Bronchial epithelial cell (primary cell): Measurements from ENCODE around the gene RNASEL. TPM values are rescaled to one million over a fixed set of nuclear protein-coding genes. Genes with fewer than 3 reads are reported as not detected.

Experiments used
- DNase-seq: peaks from one replicate; pipeline ENCODE4 v3.0.0-alpha.2; 2010; ENCODE audit warnings: low read depth
- FAIRE-seq: peaks from 2 replicates; lab custom pipeline; 2011; peaks lifted over from hg19 to GRCh38; lab: Jason Lieb, UNC
- H3K27me3 ChIP-seq: 2 replicates; pipeline ENCODE4 v1.5.1; 2011; ENCODE audit warnings: low read length; ENCODE audit not compliant: control insufficient read depth, insufficient read depth
- H3K36me3 ChIP-seq: 2 replicates; pipeline ENCODE4 v1.5.1; 2011; ENCODE audit warnings: low read length; ENCODE audit not compliant: control insufficient read depth, insufficient read depth
- H3K4me3 ChIP-seq: 2 replicates; pipeline ENCODE4 v1.5.1; 2011; ENCODE audit warnings: mild to moderate bottlenecking, low read depth, low read length, control low read depth
- CTCF ChIP-seq: IDR thresholded peaks from 2 replicates; pipeline ENCODE4 v1.5.1; 2011; ENCODE audit warnings: mild to moderate bottlenecking, moderate library complexity, low read length, control low read depth, inconsistent platforms; ENCODE audit not compliant: insufficient read depth, severe bottlenecking
- total RNA-seq: library from RNA; depleted of rRNA; stranded (reverse); fragments of >200 nt; gene quantifications from 2 replicates; pipeline ENCODE4 v1.2.1, GENCODE V29; 2014

Gene RNASEL
- total RNA-seq, 1 donor from 2014 or later, result 3.2 TPM

DNA sequence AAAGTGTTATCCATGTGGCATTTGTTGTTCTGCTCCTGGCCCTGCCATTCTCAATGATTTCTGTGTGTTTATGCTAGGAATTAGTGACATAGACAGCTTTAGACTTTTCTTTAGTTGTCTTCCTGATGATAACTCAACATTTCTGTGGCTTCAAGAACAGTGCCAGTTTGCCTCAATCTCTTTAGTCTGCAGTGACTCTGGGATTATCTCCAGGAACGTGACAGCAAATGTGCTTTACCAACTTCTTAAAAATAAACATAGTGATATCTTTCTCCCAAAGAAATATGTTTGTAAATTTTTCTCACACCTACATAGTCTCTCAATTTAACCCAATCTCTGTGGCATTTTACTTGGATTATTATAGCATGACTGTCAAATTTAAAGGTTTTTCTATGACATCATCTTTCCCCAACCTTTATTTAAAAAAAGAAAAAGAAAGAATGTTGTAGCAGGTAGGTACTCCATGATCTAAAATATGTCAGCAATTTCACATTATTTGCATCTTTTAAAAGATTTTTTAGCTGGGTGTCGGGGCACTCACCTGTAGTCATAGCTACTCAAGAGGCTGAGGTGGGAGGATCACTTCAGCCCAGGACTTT lies 24.6 kb downstream of the RNASEL start:
- FAIRE-seq, result no peak
- Histone ChIP-seq H3K36me3 (no peaks in the 10 kb centered on the region), H3K27me3 (no peaks in the 10 kb centered on the region), H3K4me3 (no peak overlapping the region)
- DNase-seq, result no peak
- TF ChIP-seq CTCF, result no peak

GRCh38 chr1:182563095-182563494 lies 26.0 kb downstream of the RNASEL start:
- FAIRE-seq, result no peak
- H3K36me3 ChIP-seq, result no peaks in the 10 kb centered on the region
- no peak for DNase-seq
- no peak for TF ChIP-seq CTCF
- no peak overlapping the region for H3K4me3 ChIP-seq
- H3K27me3 ChIP-seq, result no peaks in the 10 kb centered on the region

DNA sequence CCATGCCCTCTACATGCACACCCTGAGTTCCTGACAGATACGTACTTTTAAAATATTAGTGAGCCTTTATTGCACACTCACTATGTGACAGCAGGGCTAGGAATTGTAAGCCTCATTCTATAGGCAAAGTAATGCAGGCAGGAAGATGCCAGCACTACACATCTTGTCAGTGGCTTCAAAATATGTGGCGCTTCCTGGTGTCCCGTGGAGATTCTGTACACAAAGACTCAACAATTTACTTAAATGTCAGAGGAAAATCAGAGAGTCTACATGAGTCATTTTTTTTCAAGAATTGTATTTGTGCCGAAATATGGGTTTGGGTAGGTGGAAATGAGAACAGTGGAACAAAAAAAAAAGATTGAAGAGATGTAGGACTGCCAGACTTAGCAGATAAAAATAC lies 27.6 kb downstream of the RNASEL start:
- no peaks in the 10 kb centered on the region for H3K27me3 ChIP-seq
- H3K4me3 ChIP-seq, result no peak overlapping the region
- no peaks in the 10 kb centered on the region for H3K36me3 ChIP-seq
- FAIRE-seq (no peak), DNase-seq (no peak)
- no peak for TF ChIP-seq CTCF

DNA sequence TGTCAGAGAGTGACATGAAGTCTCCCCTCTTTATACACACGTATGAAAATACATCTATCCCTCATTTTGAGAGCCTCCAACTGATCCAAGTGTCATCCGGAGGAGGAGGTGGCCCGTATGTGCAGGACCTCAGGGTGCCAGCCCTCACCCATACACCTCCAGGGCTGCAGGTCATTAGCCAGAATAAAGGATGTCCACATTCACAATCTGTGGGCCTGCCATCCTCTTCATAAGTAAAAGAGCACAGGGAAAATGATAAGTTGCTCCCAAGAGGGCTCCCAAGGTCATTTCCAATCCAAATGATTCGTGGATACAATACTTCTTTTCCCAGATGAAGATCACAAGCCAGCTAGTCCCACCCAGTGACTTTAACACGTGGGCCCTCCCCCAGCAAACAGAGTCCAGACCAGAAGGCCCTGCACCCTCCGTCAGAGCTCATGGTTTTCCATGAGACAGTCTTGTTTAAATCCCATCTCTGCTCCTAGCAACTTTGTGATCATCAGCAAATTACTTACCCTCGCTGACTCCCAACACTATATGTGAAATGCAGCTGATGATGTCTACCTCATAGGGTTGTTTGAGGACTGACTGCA lies 28.6 kb downstream of the RNASEL start:
- DNase-seq, result no peak
- TF ChIP-seq CTCF, result no peak
- no peak for FAIRE-seq
- Histone ChIP-seq H3K27me3 (no peaks in the 10 kb centered on the region), H3K4me3 (no peak overlapping the region), H3K36me3 (no peaks in the 10 kb centered on the region)

GRCh38 chr1:182556279-182556678 lies 32.8 kb downstream of the RNASEL start:
- H3K27me3 ChIP-seq, result peaks cover 2% of the 10 kb centered on the region
- H3K36me3 ChIP-seq, result no peaks in the 10 kb centered on the region
- FAIRE-seq (no peak), DNase-seq (peak; percentile 58)
- H3K4me3 ChIP-seq, result no peak overlapping the region
- no peak for TF ChIP-seq CTCF

GRCh38 chr1:182555493-182555892 lies 33.6 kb downstream of the RNASEL start:
- FAIRE-seq (no peak), DNase-seq (no peak)
- H3K36me3 ChIP-seq, result no peaks in the 10 kb centered on the region
- H3K27me3 ChIP-seq, result peaks cover 2% of the 10 kb centered on the region
- no peak overlapping the region for H3K4me3 ChIP-seq
- no peak for TF ChIP-seq CTCF
